DND-41 (cell line): ENCODE results near the gene OR2J3.
"Not testable (repeated sequence)": the region's sequence is repeated elsewhere in the genome, so short reads cannot be mapped to it uniquely, and the experiment has no call there.

Experiments used
- ATAC-seq: fragments of 200-7000 bp; cut with Tn5 transposase; 3 replicates; pipeline ENCODE4 v1.9.1; 2021; ENCODE audit warnings: low read depth; ENCODE audit not compliant: insufficient read depth
- DNase-seq: peaks from one replicate; pipeline ENCODE4 v3.0.0-alpha.2; 2020
- H2AFZ ChIP-seq: 2 replicates; pipeline ENCODE4 v1.6.0; 2012; ENCODE audit warnings: low read depth, low read length
- H3K27ac ChIP-seq: 2 replicates; pipeline ENCODE4 v1.5.1; 2012; ENCODE audit warnings: low read length, inconsistent platforms
- H3K27me3 ChIP-seq: fragments of 200-600 bp; sonication (generic); 2 replicates; pipeline ENCODE4 v1.6.0; 2012; ENCODE audit warnings: low read length, mild to moderate bottlenecking, inconsistent platforms; ENCODE audit not compliant: insufficient read depth, poor library complexity
- H3K36me3 ChIP-seq: 2 replicates; pipeline ENCODE4 v1.5.1; 2012; ENCODE audit warnings: low read length, inconsistent platforms; ENCODE audit not compliant: insufficient read depth
- H3K4me1 ChIP-seq: 2 replicates; pipeline ENCODE4 v1.5.1; 2012; ENCODE audit warnings: mild to moderate bottlenecking, low read length; ENCODE audit not compliant: insufficient read depth
- H3K4me2 ChIP-seq: 2 replicates; pipeline ENCODE4 v1.6.0; 2012; ENCODE audit warnings: mild to moderate bottlenecking, moderate library complexity, low read length, inconsistent platforms; ENCODE audit not compliant: insufficient read depth
- H3K4me3 ChIP-seq, 2 experiments: fragments of 200-600 bp in 1 of 2; shearing (Covaris generic) in 1 of 2; 2 replicates each; pipeline ENCODE4 v1.5.1; 2012 to 2016; ENCODE audit warnings: inconsistent platforms in 2 of 2, low read length in 2 of 2, mild to moderate bottlenecking in 2 of 2, low read depth in 1 of 2, moderate library complexity in 1 of 2
- H3K79me2 ChIP-seq: 2 replicates; pipeline ENCODE4 v1.6.0; 2012; ENCODE audit warnings: low read length, inconsistent platforms; ENCODE audit not compliant: insufficient read depth
- H3K9ac ChIP-seq: 2 replicates; pipeline ENCODE4 v1.6.0; 2012; ENCODE audit warnings: low read depth, mild to moderate bottlenecking, inconsistent platforms, low read length, moderate library complexity
- H3K9me3 ChIP-seq: 2 replicates; pipeline ENCODE4 v1.5.1; 2012; ENCODE audit warnings: low read length, moderate library complexity, mild to moderate bottlenecking, inconsistent platforms; ENCODE audit not compliant: insufficient read depth, severe bottlenecking
- H4K20me1 ChIP-seq: 2 replicates; pipeline ENCODE4 v1.6.0; 2012; ENCODE audit warnings: low read length; ENCODE audit not compliant: insufficient read depth
- CTCF ChIP-seq: IDR thresholded peaks from 2 replicates; pipeline ENCODE4 v1.5.1; 2012; ENCODE audit warnings: borderline replicate concordance, low read length, moderate library complexity, mild to moderate bottlenecking; ENCODE audit not compliant: poor library complexity, severe bottlenecking; ENCODE audit errors: extremely low read depth
- EZH2 ChIP-seq: IDR thresholded peaks from 3 replicates; pipeline ENCODE4 v1.6.1; 2012; ENCODE audit warnings: borderline replicate concordance, low read depth, mild to moderate bottlenecking, moderate library complexity, low read length, inconsistent platforms; ENCODE audit not compliant: severe bottlenecking

OR2J3 gene

GRCh38 chr6:29153083-29153482 is 45.2 kb downstream of the OR2J3 start:
- no peak for ATAC-seq
- no peak for DNase-seq
- Histone ChIP-seq H3K9me3 (no peaks in the 10 kb centered on the region), H4K20me1 (no peaks in the 10 kb centered on the region), H3K4me2 (no peak overlapping the region), H3K36me3 (no peaks in the 10 kb centered on the region), H2AFZ (no peak overlapping the region), H3K27me3 (no peaks in the 10 kb centered on the region), H3K27ac (no peak overlapping the region), H3K4me3 (no peak overlapping the region), H3K79me2 (no peaks in the 10 kb centered on the region), H3K9ac (no peak overlapping the region), H3K4me1 (no peaks in the 10 kb centered on the region)
- TF ChIP-seq EZH2 (no peak), CTCF (no peak)

- H3K36me3 ChIP-seq, H3K4me2 ChIP-seq, H3K4me3 ChIP-seq, H3K79me2 ChIP-seq, H3K9ac ChIP-seq, H3K27ac ChIP-seq, H4K20me1 ChIP-seq, H2AFZ ChIP-seq, DNase-seq, H3K4me1 ChIP-seq, H3K9me3 ChIP-seq, H3K27me3 ChIP-seq, ATAC-seq: not testable (repeated sequence)
Observed at GRCh38 chr6:29155182-29155581, 47.3 kb downstream of the OR2J3 start.

GRCh38 chr6:29159922-29160321 is 52.1 kb downstream of the OR2J3 start:
- not testable (repeated sequence) for H3K36me3 ChIP-seq, H3K27ac ChIP-seq, H4K20me1 ChIP-seq, H3K4me3 ChIP-seq, H2AFZ ChIP-seq, H3K27me3 ChIP-seq, H3K4me1 ChIP-seq, H3K9ac ChIP-seq, H3K4me2 ChIP-seq, H3K79me2 ChIP-seq, ATAC-seq, DNase-seq, H3K9me3 ChIP-seq
